GM23338 (cell line): ENCODE data around the gene TGFBI. TPM values are rescaled to one million over a fixed set of nuclear protein-coding genes. Genes with fewer than 3 reads are reported as not detected.

Source experiments
- ATAC-seq: fragments of 200-7000 bp; cut with Tn5 transposase; 3 replicates; pipeline ENCODE4 v1.9.1; 2020
- DNase-seq: peaks from one replicate; pipeline ENCODE4 v3.0.0-alpha.2; 2015; ENCODE audit warnings: low spot score
- H2AFZ ChIP-seq: fragments of 200-600 bp; sonication (generic); 2 replicates; pipeline ENCODE4 v1.8.0; 2016; ENCODE audit warnings: antibody characterized with exemption, mild to moderate bottlenecking, moderate library complexity
- H3F3A ChIP-seq: fragments of 200-600 bp; sonication (generic); replicated peaks from 2 replicates; pipeline ENCODE4 v1.8.0; 2017; ENCODE audit warnings: antibody characterized with exemption, mixed run types, low read depth
- H3K27ac ChIP-seq: fragments of 200-600 bp; sonication (generic); 2 replicates; pipeline ENCODE4 v1.6.1; 2016; ENCODE audit warnings: low read depth
- H3K27me3 ChIP-seq: fragments of 200-600 bp; sonication (generic); 2 replicates; pipeline ENCODE4 v1.8.0; 2016; ENCODE audit warnings: mild to moderate bottlenecking, mixed run types, moderate library complexity; ENCODE audit not compliant: insufficient read depth
- H3K36me3 ChIP-seq: fragments of 200-600 bp; sonication (generic); 2 replicates; pipeline ENCODE4 v1.8.0; 2016; ENCODE audit warnings: mild to moderate bottlenecking; ENCODE audit not compliant: insufficient read depth
- H3K4me1 ChIP-seq: fragments of 200-600 bp; sonication (generic); 2 replicates; pipeline ENCODE4 v1.8.0; 2016; ENCODE audit warnings: mild to moderate bottlenecking, moderate library complexity; ENCODE audit not compliant: insufficient read depth
- H3K4me2 ChIP-seq: fragments of 200-600 bp; sonication (generic); 2 replicates; pipeline ENCODE4 v1.7.1; 2017; ENCODE audit warnings: mixed run types
- H3K4me3 ChIP-seq: fragments of 200-600 bp; sonication (generic); 2 replicates; pipeline ENCODE4 v1.6.1; 2016; ENCODE audit warnings: mixed run types
- H3K79me2 ChIP-seq: fragments of 200-600 bp; sonication (generic); replicated peaks from 2 replicates; pipeline ENCODE4 v1.8.0; 2017; ENCODE audit warnings: mild to moderate bottlenecking; ENCODE audit not compliant: insufficient read depth
- H3K9me2 ChIP-seq: fragments of 200-600 bp; sonication (generic); 2 replicates; pipeline ENCODE4 v1.8.0; 2017; ENCODE audit not compliant: insufficient read depth
- H4K20me1 ChIP-seq: fragments of 200-600 bp; sonication (generic); replicated peaks from 2 replicates; pipeline ENCODE4 v1.8.0; 2017; ENCODE audit warnings: mild to moderate bottlenecking; ENCODE audit not compliant: insufficient read depth
- H3K27ac Mint-ChIP-seq: 2 replicates; pipeline ENCODE4 v1.8.0; 2020; ENCODE audit warnings: inconsistent platforms, mild to moderate bottlenecking, moderate library complexity, mixed read lengths
- H3K27me3 Mint-ChIP-seq: 3 replicates; pipeline ENCODE4 v1.8.0; 2022; ENCODE audit warnings: low read depth, mild to moderate bottlenecking, moderate library complexity, mixed read lengths, inconsistent platforms; ENCODE audit not compliant: insufficient read depth, poor library complexity
- H3K36me3 Mint-ChIP-seq: 3 replicates; pipeline ENCODE4 v1.8.0; 2021; ENCODE audit warnings: low read depth, mild to moderate bottlenecking, inconsistent platforms, moderate library complexity, mixed read lengths
- H3K4me1 Mint-ChIP-seq: 3 replicates; pipeline ENCODE4 v1.8.0; 2020; ENCODE audit warnings: mild to moderate bottlenecking, inconsistent platforms, mixed read lengths
- H3K4me3 Mint-ChIP-seq: 3 replicates; pipeline ENCODE4 v1.8.0; 2021; ENCODE audit warnings: moderate library complexity, mild to moderate bottlenecking, inconsistent platforms, mixed read lengths
- H3K9me3 Mint-ChIP-seq: 3 replicates; pipeline ENCODE4 v1.8.0; 2020; ENCODE audit warnings: moderate library complexity, mild to moderate bottlenecking, inconsistent platforms, mixed read lengths
- CTCF ChIP-seq, 2 experiments: fragments of 200-600 bp in 1 of 2; sonication (generic) in 1 of 2; conservative IDR thresholded peaks; 2 replicates each; pipeline versions ENCODE4 v1.5.1 to v1.6.1; 2016 to 2017; ENCODE audit warnings: antibody characterized with exemption in 2 of 2, low read depth in 2 of 2, mild to moderate bottlenecking in 2 of 2, moderate library complexity in 1 of 2
- JUNB ChIP-seq: IDR thresholded peaks from one replicate; pipeline ENCODE4 v1.6.1; 2016; ENCODE audit warnings: antibody characterized with exemption; ENCODE audit not compliant: unreplicated experiment
- STAT1 ChIP-seq: IDR thresholded peaks from one replicate; pipeline ENCODE4 v1.6.1; 2016; ENCODE audit warnings: antibody characterized with exemption; ENCODE audit not compliant: unreplicated experiment
- ZNF331 ChIP-seq: fragments of 250-450 bp; sonication (Bioruptor Pico); IDR thresholded peaks from 2 replicates; pipeline ENCODE4 v1.5.0; 2020; ENCODE audit warnings: low read depth, mild to moderate bottlenecking, moderate library complexity
- ZNF462 ChIP-seq: fragments of 250-450 bp; sonication (Bioruptor Pico); IDR thresholded peaks from 2 replicates; pipeline ENCODE4 v1.5.0; 2020; ENCODE audit warnings: mild to moderate bottlenecking, moderate library complexity
- polyA plus RNA-seq: library from polyadenylated mRNA; unstranded; fragments of >200 nt; fragmentation: Nextera tagmentation; extraction: Ambion mirVana; gene quantifications from 2 replicates; pipeline ENCODE4 v1.2.1, GENCODE V29; 2016
- total RNA-seq: library from RNA; depleted of rRNA; stranded (reverse); fragments of >200 nt; shearing (Covaris generic); gene quantifications from 2 replicates; pipeline ENCODE4 v1.2.3, GENCODE V29; 2014
- TF ChIP-seq, protein P1 (sequence below): IDR thresholded peaks from 2 replicates; pipeline ENCODE4 v1.6.1; 2016; ENCODE audit warnings: antibody characterized with exemption

Gene TGFBI
- total and polyA plus RNA-seq, 2 experiments from 2014 or later: 8.9 to 9.4 TPM

- TF ChIP-seq ZNF462 (CRISPR knock-in tag): no peak
Measured at GRCh38 chr5:136031711-136032110, 2.9 kb downstream of the TGFBI start (continued).

DNA sequence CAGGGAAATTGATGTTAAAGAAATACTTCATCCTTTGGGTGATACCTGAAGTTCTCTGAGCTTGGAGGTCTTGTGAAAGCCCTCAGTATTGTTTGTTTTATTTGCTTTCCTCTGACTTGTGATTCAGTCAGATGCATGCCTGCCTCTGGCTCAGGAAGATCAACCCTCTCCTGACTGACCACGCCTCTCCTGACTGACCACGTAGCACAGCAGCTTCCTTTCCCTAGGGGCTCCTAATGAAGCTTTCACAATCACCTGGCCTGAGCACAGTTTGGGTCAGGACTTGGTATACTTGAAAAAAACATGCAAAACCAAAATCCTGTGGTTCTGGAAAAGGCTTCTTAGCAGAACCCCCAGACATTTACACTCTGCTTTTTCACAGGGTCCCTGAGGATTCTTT is 3.8 kb downstream of the TGFBI start:
- H3K79me2 ChIP-seq: no peaks in the 10 kb centered on the region
- H2AFZ ChIP-seq: no peak overlapping the region
- no peaks in the 10 kb centered on the region for H3F3A ChIP-seq
- DNase-seq (no peak), ATAC-seq (no peak)
- Mint-ChIP-seq H3K4me3 (no peak overlapping the region), H3K36me3 (peaks cover under 1% of the 10 kb centered on the region; the same call in 1 of the 3 replicates), H3K27me3 (peaks cover 32% of the 10 kb centered on the region), H3K9me3 (no peaks in the 10 kb centered on the region), H3K27ac (no peak overlapping the region), H3K4me1 (peaks cover 18% of the 10 kb centered on the region)
- H4K20me1 ChIP-seq: no peaks in the 10 kb centered on the region; the same call in 1 of the 2 replicates
- H3K4me3 ChIP-seq: no peak overlapping the region
- H3K4me2 ChIP-seq: no peak overlapping the region
- peaks cover 2% of the 10 kb centered on the region; the same call in 1 of the 2 replicates for H3K4me1 ChIP-seq
- no peak overlapping the region for H3K27ac ChIP-seq
- H3K9me2 ChIP-seq: no peaks in the 10 kb centered on the region
- H3K27me3 ChIP-seq: peaks cover 36% of the 10 kb centered on the region
- no peaks in the 10 kb centered on the region; the same call in 1 of the 2 replicates for H3K36me3 ChIP-seq
- TF ChIP-seq ZNF462 (CRISPR knock-in tag): no peak
- TF ChIP-seq ZNF331 (CRISPR knock-in tag): no peak
- TF ChIP-seq, protein P1, sequence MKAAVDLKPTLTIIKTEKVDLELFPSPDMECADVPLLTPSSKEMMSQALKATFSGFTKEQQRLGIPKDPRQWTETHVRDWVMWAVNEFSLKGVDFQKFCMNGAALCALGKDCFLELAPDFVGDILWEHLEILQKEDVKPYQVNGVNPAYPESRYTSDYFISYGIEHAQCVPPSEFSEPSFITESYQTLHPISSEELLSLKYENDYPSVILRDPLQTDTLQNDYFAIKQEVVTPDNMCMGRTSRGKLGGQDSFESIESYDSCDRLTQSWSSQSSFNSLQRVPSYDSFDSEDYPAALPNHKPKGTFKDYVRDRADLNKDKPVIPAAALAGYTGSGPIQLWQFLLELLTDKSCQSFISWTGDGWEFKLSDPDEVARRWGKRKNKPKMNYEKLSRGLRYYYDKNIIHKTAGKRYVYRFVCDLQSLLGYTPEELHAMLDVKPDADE: no peak
- TF ChIP-seq JUNB: no peak
- TF ChIP-seq CTCF (conservative IDR thresholded peaks at IDR 0.05; ENCODE audit: low read depth in 2 of 2): no peak
- no peak for TF ChIP-seq STAT1
